ENCODE measurements around the gene OSBPL2. TPM values are rescaled to one million over a fixed set of nuclear protein-coding genes. Genes with fewer than 3 reads are reported as not detected.

Gene OSBPL2
- polyA plus RNA-seq, 1 experiment, result 20.5 TPM

- no peak for TF ChIP-seq CTCF (IDR thresholded peaks at IDR 0.05; ENCODE audit: insufficient read depth, low read depth, low read length)
- DNase-seq (ENCODE audit: low read depth), result no peak
- H3K36me3 ChIP-seq (ENCODE audit: control insufficient read depth, insufficient read depth, low read length), result peaks cover 29% of the 10 kb centered on the region
- no peak overlapping the region for H3K4me3 ChIP-seq (ENCODE audit: low read depth, low read length)
- POLR2A ChIA-PET, result no interaction called here
- no peaks in the 10 kb centered on the region for H3K27me3 ChIP-seq (ENCODE audit: control insufficient read depth, insufficient read depth, low read length)
- CTCF ChIA-PET, result interaction anchor here (2.2 kb wide), 1 partner anchor 10 kb away, joined by 6 read pairs; no protein-coding TSS in a partner anchor
Measured at GRCh38 chr20:62197801-62198200, 40.5 kb upstream of the OSBPL2 start.

DNA sequence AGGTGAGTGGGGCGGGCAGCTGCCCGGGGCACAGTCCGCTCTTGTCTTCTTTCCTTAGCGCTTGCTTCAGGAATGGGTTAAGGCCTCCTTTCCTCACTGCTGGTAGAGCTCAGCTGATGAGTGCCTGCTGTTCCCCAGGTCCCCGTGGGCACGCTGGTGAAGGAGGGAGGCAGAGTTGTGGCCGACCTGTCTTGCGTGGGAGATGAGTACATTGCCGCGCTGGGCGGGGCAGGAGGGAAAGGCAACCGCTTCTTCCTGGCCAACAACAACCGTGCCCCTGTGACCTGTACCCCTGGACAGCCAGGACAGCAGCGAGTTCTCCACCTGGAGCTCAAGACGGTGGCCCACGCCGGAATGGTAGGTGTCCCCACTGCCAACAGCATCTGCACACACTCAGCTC is 39.8 kb upstream of the OSBPL2 start:
- POLR2A ChIA-PET, result no interaction called here
- Histone ChIP-seq H3K36me3 (ENCODE audit: control insufficient read depth, insufficient read depth, low read length) (peaks cover 28% of the 10 kb centered on the region), H3K4me3 (ENCODE audit: low read depth, low read length) (no peak overlapping the region), H3K27me3 (ENCODE audit: control insufficient read depth, insufficient read depth, low read length) (no peaks in the 10 kb centered on the region)
- no peak for DNase-seq (ENCODE audit: low read depth)
- CTCF ChIA-PET, result interaction anchor here (2.2 kb wide), 1 partner anchor 11 kb away, joined by 6 read pairs; no protein-coding TSS in a partner anchor
- no peak for TF ChIP-seq CTCF (IDR thresholded peaks at IDR 0.05; ENCODE audit: insufficient read depth, low read depth, low read length)

GRCh38 chr20:62198931-62199330 is 39.4 kb upstream of the OSBPL2 start:
- DNase-seq (ENCODE audit: low read depth), result no peak
- ChIA-PET CTCF (interaction anchor here (2.2 kb wide), 1 partner anchor 11 kb away, joined by 6 read pairs; no protein-coding TSS in a partner anchor), POLR2A (interaction anchor here (0.6 kb wide), 1 partner anchor 91 kb away, joined by 3 read pairs; no protein-coding TSS in a partner anchor)

GRCh38 chr20:62200491-62201172 is 37.7 kb upstream of the OSBPL2 start:
- Histone ChIP-seq H3K4me3 (ENCODE audit: low read depth, low read length) (no peak overlapping the region), H3K27me3 (ENCODE audit: control insufficient read depth, insufficient read depth, low read length) (no peaks in the 10 kb centered on the region), H3K36me3 (ENCODE audit: control insufficient read depth, insufficient read depth, low read length) (peaks cover 26% of the 10 kb centered on the region)
- ChIA-PET CTCF (no interaction called here), POLR2A (no interaction called here)
- no peak for TF ChIP-seq CTCF (IDR thresholded peaks at IDR 0.05; ENCODE audit: insufficient read depth, low read depth, low read length)
- DNase-seq (ENCODE audit: low read depth), result no peak

More at GRCh38 chr20:62198931-62199330, 39.4 kb upstream of the OSBPL2 start:
- peaks cover 26% of the 10 kb centered on the region for H3K36me3 ChIP-seq (ENCODE audit: control insufficient read depth, insufficient read depth, low read length)
- TF ChIP-seq CTCF (IDR thresholded peaks at IDR 0.05; ENCODE audit: insufficient read depth, low read depth, low read length), result no peak
- H3K4me3 ChIP-seq (ENCODE audit: low read depth, low read length), result no peak overlapping the region
- H3K27me3 ChIP-seq (ENCODE audit: control insufficient read depth, insufficient read depth, low read length), result no peaks in the 10 kb centered on the region

DNA sequence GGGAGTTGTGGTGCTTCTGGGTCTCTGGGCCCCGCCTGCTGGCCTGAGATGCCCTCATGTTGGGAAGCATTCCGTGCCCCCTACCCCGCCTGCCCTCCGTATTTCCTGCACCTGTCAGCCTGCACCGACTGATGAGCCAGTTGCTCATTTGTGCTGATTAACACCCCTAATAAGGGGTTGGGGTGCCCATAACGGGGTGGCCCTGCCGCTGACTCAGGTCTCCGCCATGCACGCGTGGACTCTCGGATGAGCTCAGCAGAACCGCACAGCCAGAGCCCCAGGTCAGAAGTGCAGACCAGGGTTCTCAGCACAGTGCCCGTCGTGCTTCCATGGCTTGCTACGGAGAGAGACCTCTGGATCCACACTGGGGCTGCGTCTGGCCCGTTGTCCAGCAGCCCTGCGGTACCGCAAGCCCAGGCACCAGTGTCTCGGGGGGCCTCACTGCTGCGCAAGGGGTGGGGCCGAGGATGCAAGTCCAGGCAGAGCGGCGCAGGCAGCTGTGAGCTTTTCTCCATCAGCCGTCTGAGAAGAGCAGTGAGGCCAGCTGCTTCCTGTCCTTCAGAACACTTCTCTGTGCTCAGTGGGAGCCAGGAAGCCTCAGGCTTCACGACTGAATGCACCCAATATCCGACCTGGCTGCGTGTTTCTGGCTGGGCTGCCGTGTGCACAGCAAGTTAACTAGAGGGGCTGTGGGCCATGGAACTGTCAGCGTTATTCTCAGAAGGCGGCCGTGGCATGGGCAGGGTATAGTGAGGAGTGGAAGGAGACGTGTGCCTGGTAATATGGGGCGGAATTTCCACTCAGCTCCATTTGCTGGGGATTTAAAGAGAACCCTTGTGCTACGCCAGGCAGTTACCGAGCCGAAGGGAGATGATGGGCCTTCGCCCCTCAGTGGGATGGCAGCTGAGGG is 36.9 kb upstream of the OSBPL2 start:
- ChIA-PET POLR2A (no interaction called here), CTCF (no interaction called here)
- TF ChIP-seq CTCF (IDR thresholded peaks at IDR 0.05; ENCODE audit: insufficient read depth, low read depth, low read length), result no peak
- Histone ChIP-seq H3K36me3 (ENCODE audit: control insufficient read depth, insufficient read depth, low read length) (peaks cover 23% of the 10 kb centered on the region), H3K4me3 (ENCODE audit: low read depth, low read length) (no peak overlapping the region), H3K27me3 (ENCODE audit: control insufficient read depth, insufficient read depth, low read length) (no peaks in the 10 kb centered on the region)
- no peak for DNase-seq (ENCODE audit: low read depth)
